Pons (tissue), 1 donor: ENCODE measurements around the gene EPHA4.

Source experiments
- DNase-seq: peaks from one replicate; pipeline ENCODE4 v3.0.0-alpha.2; 2016; ENCODE audit warnings: low spot score

The EPHA4 gene

GRCh38 chr2:221442128-221442527, 130.0 kb downstream of the EPHA4 start:
- DNase-seq = no peak

GRCh38 chr2:221439761-221440479, 132.2 kb downstream of the EPHA4 start:
- no peak for DNase-seq

- no peak for DNase-seq
Measured at GRCh38 chr2:221437056-221437455, 135.0 kb downstream of the EPHA4 start.

GRCh38 chr2:221435171-221435570, 136.9 kb downstream of the EPHA4 start:
- no peak for DNase-seq

GRCh38 chr2:221434142-221434541, 138.0 kb downstream of the EPHA4 start:
- DNase-seq = no peak

GRCh38 chr2:221431477-221431876, 140.6 kb downstream of the EPHA4 start:
- DNase-seq = no peak

- DNase-seq = peak; percentile 33
Measured at GRCh38 chr2:221429741-221430491, 142.2 kb downstream of the EPHA4 start.

- DNase-seq = no peak
Measured at GRCh38 chr2:221428896-221429295, 143.2 kb downstream of the EPHA4 start.

GRCh38 chr2:221426929-221427328, 145.2 kb downstream of the EPHA4 start:
- peak; percentile 38 for DNase-seq

- no peak for DNase-seq
Measured at GRCh38 chr2:221425891-221426290, 146.2 kb downstream of the EPHA4 start.

GRCh38 chr2:221425353-221425752, 146.8 kb downstream of the EPHA4 start:
- no peak for DNase-seq

GRCh38 chr2:221423210-221423804, 148.8 kb downstream of the EPHA4 start:
- DNase-seq = no peak

- DNase-seq = no peak
Measured at GRCh38 chr2:221422516-221423209, 149.4 kb downstream of the EPHA4 start.

- DNase-seq = no peak
Measured at GRCh38 chr2:221420245-221420644, 151.9 kb downstream of the EPHA4 start.

GRCh38 chr2:221415789-221416188, 156.3 kb downstream of the EPHA4 start:
- no peak for DNase-seq

- DNase-seq = no peak
Measured at GRCh38 chr2:221412978-221413377, 159.1 kb downstream of the EPHA4 start.

- no peak for DNase-seq
Measured at GRCh38 chr2:221410487-221410886, 161.6 kb downstream of the EPHA4 start.

GRCh38 chr2:221407765-221408164, 164.3 kb downstream of the EPHA4 start:
- no peak for DNase-seq

- DNase-seq = no peak
Measured at GRCh38 chr2:221405521-221405920, 166.6 kb downstream of the EPHA4 start.

GRCh38 chr2:221402072-221402471, 170.0 kb downstream of the EPHA4 start:
- no peak for DNase-seq

GRCh38 chr2:221400411-221400810, 171.7 kb downstream of the EPHA4 start:
- DNase-seq = no peak

GRCh38 chr2:221399183-221399582, 172.9 kb downstream of the EPHA4 start:
- no peak for DNase-seq

- DNase-seq = no peak
Measured at GRCh38 chr2:221397187-221397586, 174.9 kb downstream of the EPHA4 start.
